ENCODE results near the gene MFNG. TPM values are rescaled to one million over a fixed set of nuclear protein-coding genes. Genes with fewer than 3 reads are reported as not detected.

Gene MFNG
- total RNA-seq, 2 donors from 2014 or later: 9.9 to 19.5 TPM

GRCh38 chr22:37520776-37521191, 34.6 kb upstream of the MFNG start:
- H3K27ac ChIP-seq: no peak overlapping the region
- H3K36me3 ChIP-seq: no peaks in the 10 kb centered on the region
- H3K4me1 ChIP-seq: peaks cover 0 to 33% of the 10 kb centered on the region in 2 donors
- DNase-seq (ENCODE audit: low spot score): no peak
- TF ChIP-seq CTCF (IDR thresholded peaks at IDR 0.05): no peak
- H3K9me3 ChIP-seq: no peaks in the 10 kb centered on the region
- H3K27me3 ChIP-seq: no peaks in the 10 kb centered on the region
- H3K4me3 ChIP-seq: no peak overlapping the region

GRCh38 chr22:37519268-37520195, 33.3 kb upstream of the MFNG start, which contains the start of gene CARD10:
Gene CARD10, minus strand, starts transcription at chr22:37519415. Its CDS starts 215 bp downstream, at chr22:37519200.
- Histone ChIP-seq H3K27ac (peak within 1 kb of the TSS; percentile 18 to 54), H3K27me3 (no peaks in the 10 kb centered on the region), H3K36me3 (no peaks in the 10 kb centered on the region), H3K4me3 (peak within 1 kb of the TSS; percentile 48 to 60), H3K9me3 (no peaks in the 10 kb centered on the region), H3K4me1 (peaks cover 0 to 24% of the 10 kb centered on the region in 2 donors)
- no peak for DNase-seq (ENCODE audit: low spot score)
- no peak for TF ChIP-seq CTCF (IDR thresholded peaks at IDR 0.05)

- Histone ChIP-seq H3K4me3 (peak overlapping the region; percentile 48 to 60), H3K4me1 (peaks cover 0 to 24% of the 10 kb centered on the region in 2 donors), H3K27ac (peak overlapping the region; percentile 18 to 54), H3K36me3 (no peaks in the 10 kb centered on the region), H3K9me3 (no peaks in the 10 kb centered on the region), H3K27me3 (no peaks in the 10 kb centered on the region)
- DNase-seq (ENCODE audit: low spot score): no peak
- TF ChIP-seq CTCF (IDR thresholded peaks at IDR 0.05): no peak
Measured at GRCh38 chr22:37518509-37519267, 32.5 kb upstream of the MFNG start.

- TF ChIP-seq CTCF (IDR thresholded peaks at IDR 0.05): no peak
- Histone ChIP-seq H3K4me3 (peak overlapping the region; percentile 48 to 60), H3K9me3 (no peaks in the 10 kb centered on the region), H3K36me3 (no peaks in the 10 kb centered on the region), H3K27me3 (no peaks in the 10 kb centered on the region), H3K27ac (peak overlapping the region; percentile 18 to 54), H3K4me1 (peaks cover 0 to 25% of the 10 kb centered on the region in 2 donors)
- DNase-seq (ENCODE audit: low spot score): no peak
Measured at GRCh38 chr22:37517826-37518450, 31.8 kb upstream of the MFNG start.

DNA sequence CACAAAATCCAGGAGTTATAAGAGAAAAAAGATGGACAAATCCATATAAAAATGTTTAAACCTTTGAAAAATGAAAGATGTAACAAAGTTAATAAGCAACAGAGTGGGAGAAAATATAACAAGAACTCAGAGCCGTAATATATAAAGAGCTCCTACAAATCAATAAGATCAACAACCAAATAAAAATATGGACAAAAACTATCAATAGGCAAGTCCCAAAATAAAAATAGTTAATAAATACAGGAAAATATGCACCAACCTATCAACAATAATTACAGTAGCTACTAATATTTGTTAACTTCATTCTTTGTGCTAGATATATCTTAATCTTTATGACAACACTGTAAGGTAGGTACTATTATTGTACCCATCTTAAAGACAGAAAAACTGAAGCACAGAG, 30.3 kb upstream of the MFNG start:
- no peak for TF ChIP-seq CTCF (IDR thresholded peaks at IDR 0.05)
- H3K4me3 ChIP-seq: no peak overlapping the region
- no peaks in the 10 kb centered on the region for H3K36me3 ChIP-seq
- no peaks in the 10 kb centered on the region for H3K9me3 ChIP-seq
- H3K4me1 ChIP-seq: peaks cover 0 to 39% of the 10 kb centered on the region in 2 donors
- no peaks in the 10 kb centered on the region for H3K27me3 ChIP-seq
- no peak overlapping the region for H3K27ac ChIP-seq
- DNase-seq (ENCODE audit: low spot score): no peak
